GM19193 (cell line): ENCODE data around the gene AGAP1.

Experiments used
- POLR2A ChIP-seq: IDR thresholded peaks from 4 replicates; pipeline ENCODE4 v1.6.1; 2011; ENCODE audit not compliant: insufficient read depth, insufficient read length; ENCODE audit errors: extremely low read depth

Gene AGAP1

GRCh38 chr2:236164201-236164924 lies 670.5 kb downstream of the AGAP1 start:
- TF ChIP-seq POLR2A, result no peak

DNA sequence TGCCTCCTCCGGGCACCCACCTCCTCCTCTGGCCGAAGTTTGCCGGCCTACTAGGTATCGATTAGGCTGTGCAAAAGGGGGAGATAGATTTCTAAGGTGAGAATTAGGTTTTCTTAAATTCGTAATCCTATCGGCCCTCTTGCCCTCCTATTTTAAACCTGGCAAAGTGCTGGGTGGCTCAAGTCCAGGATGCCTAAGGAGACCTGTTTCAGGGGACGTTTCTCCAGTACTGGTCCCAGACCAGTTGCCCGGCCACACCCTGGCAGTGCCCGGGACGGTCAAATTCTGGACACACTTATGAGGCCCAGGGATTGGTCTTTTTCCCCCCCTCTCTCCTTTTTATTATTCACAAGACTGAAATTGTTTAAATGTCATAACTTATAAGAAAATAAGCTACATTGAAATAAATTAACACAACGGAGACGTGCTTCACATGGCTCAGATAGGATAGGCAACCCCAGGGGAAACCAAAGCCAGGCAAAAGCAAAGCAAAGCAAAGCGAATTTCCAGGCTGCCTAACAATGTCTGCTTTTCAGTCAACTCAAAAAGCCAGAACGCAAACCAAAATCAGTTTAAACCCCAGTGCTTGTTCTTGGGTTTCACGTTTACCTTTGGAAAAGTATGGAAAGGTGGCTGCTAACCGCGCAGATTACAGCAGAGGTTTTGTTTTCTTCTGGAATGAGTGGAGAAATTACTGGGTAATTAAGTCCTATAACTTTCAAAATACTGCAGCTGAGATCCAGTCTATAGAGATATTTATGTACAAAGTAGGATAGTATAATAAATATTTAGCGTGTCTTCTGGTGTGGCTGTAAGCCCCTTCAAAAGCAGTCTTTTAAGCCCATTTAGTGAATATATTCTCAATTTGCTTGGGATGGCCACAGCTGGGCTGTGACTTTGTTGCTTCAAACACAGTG lies 671.3 kb downstream of the AGAP1 start:
- no peak for TF ChIP-seq POLR2A

GRCh38 chr2:236165842-236166795 lies 672.3 kb downstream of the AGAP1 start:
- TF ChIP-seq POLR2A, result no peak

- TF ChIP-seq POLR2A, result no peak
Observed at GRCh38 chr2:236166796-236167296, 673.0 kb downstream of the AGAP1 start.

DNA sequence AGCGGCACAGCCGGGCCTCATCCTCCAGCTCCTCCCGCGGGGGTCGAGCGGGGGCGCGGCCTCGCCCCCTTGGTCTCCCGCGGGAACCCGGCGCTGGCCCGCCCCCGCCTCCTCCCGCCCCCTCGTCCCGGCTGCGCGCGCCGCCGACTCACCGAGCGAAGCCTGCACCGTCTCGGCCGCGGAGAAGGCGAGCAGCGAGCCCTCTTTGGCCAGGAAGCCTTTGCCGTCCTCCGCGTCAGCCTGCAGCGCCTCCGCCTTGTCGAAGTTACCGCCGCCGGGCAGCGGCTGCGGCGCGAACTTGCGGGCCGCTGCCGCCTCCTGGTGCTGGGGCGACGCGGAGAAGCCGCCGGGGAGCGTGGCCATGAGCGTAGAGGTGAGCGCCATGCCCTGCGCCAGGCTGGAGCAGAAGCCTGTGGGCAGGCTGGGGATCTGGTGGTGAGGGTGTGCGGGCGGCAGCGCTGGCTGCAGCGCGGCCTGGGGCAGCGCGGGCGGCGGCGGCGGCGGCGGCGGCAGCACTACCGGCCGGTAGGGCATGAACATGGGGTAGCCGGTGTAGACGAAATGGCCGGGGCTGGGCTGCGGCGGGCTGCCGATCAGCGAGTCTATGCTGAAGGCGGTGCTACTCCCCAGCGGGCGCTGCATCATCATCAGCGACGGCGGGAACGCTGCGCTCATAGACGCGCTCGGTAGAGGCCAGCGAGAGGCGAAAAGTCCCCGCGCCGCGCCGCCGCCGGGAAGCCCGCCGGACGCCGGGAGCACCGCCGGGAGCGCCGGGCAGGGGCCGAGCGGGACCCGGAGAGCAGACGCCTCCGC lies 673.7 kb downstream of the AGAP1 start:
- no peak for TF ChIP-seq POLR2A

DNA sequence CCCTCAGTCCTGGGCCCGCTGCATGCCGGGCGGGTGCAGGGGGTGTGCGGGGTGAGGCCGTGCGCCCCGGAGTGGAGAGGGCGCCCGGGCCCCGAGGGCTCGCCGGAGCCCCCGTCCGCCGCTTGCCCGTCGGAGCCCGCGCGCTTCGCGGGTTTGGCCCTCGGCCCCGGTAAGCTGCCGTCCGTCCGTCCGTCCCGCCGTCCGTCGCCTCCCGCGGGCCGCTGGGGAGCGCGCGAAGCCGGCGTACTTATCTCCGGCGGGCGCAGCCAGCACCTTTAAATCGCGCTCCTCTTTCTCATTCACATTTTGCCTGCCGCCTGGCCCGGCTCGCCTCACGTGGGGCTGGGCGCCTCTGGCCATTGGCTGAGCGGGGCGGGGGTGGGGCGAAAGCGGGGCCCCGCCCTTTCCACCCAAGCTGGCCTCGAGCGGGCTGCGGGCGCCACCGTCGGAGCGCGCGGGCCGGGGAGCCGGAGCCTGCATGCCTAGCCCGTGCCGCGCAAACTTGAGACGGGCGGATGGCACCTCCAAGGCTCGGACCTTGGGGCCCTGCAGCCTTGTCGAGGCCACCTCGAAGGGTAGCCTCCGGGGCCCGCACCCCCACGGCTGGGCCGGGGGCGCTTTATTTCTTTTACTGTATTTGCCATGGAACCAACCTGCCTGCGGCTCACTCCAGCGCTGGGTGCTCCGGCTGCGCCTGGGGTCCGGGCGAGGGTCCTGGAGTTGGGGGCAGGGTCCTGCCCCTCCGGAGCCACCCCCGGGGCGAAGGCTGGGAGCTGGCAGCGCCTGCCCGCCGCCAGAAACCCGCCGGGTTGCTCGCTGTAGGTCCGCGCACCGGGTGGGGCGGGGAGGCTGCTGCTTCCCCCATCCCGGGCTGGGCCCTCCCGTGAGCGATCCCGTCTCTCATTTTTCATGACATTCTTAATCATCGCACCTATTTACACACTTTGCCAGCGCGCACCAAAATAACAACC lies 674.6 kb downstream of the AGAP1 start, which contains the start of gene GBX2:
Gene GBX2, minus strand, starts transcription at position 277 of the 971 bp plus-strand sequence. CDS start 415 bp downstream, outside the sequence.
- TF ChIP-seq POLR2A, result no peak

DNA sequence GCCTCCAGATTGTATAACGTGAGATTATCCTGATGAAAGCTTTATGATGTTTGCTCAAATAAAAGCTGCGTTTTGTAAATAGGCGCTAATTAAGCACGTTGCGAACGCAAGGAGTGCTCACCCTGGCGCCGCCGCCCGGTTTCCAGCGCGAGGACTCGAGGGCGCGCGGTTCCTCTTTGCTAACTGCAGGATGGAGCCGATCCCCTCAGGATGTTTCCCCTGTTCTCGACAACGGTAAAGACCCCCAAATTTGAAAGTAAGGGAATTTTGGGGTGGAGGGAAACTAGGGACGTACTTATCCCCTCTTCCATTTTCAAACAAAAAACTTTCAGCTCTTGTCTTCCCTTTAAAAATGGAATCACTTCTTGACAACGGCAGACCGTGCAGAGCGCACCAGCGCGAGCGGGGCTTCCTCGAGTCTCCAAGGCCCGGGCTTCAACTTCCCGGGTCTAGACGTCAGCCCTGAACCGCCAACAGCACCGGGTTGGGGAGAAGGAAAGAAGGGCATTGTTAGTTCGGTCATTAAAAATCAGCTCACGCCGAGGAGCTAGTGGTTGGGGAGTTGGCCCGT lies 675.4 kb downstream of the AGAP1 start:
- TF ChIP-seq POLR2A, result no peak

DNA sequence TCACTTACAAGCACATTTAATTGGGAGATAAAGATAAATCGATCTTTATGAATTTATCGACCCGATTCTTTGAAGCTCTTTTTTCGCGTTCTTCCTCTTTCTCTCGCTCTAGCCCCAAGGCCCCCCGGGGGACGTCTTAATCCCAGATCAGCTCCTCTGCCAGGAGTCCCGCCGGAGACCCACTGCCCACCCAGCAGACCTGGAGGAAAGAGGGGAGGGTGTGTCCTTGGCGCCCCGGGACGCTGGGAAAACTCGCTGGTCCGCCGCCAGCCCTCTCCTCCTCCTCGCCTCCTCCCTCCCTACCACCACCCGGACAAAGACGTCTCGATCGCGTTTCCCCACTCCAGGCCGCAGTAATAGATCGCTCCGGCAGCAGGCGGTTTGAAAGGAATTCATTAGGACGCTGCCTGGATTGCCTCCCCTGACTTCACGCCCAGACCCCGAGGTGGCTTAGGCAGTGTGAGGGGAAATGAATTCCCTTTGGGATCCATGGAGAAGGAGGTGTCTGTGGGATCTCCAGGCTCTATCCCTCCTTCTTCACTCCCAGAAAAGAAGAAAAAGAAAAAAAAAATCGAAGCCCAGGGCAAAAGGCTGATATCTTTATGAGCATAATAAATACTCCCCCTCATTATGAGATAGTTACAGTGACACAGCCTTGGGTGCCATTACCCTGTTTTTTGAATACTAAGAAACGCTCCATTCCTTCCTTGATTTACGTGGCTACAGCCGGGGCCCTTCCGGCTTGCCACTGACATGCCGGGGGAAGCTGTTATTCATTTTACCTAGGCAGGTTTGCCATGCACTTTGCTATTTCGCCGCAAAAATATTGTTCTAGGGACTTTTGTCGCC lies 676.1 kb downstream of the AGAP1 start:
- TF ChIP-seq POLR2A, result no peak

DNA sequence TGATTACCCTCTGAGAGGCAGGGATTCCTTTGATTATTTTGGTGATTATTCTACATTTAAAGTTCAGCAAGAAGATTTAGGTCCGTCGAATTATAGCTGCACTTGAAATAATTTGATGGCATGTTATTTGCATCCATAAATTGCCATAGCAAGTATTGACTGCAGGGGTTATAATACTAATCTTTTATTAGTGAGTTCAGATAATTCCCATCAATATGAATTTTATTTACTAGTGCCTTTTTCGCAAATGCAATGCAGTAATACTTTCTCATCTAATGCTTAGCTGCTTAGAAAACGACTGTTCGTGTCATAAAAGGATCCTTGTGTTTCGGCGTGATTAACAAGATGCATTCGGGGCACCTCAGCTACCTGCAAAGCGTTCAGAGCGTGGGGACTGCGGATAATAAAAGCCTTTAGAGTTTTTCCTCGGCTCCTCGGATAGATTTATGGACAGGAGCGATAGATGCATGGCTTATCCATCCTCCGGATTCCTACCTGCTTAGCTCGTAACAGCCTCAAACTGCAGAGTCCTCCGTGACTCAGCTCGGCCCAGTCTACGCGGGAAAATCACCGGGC lies 676.8 kb downstream of the AGAP1 start:
- no peak for TF ChIP-seq POLR2A

- TF ChIP-seq POLR2A, result no peak
Observed at GRCh38 chr2:236171181-236171679, 677.4 kb downstream of the AGAP1 start.
